ENCODE results near the gene KLHDC4.
A peak's percentile ranks its signal among the peaks of the same experiment; 100 is the strongest.

KLHDC4 gene

GRCh38 chr16:87698676-87699199 lies 67.0 kb downstream of the KLHDC4 start:
- no peak for DNase-seq (ENCODE audit: low spot score)

- DNase-seq (ENCODE audit: low spot score): no peak
Measured at GRCh38 chr16:87698241-87698640, 67.5 kb downstream of the KLHDC4 start.

GRCh38 chr16:87697792-87698191 lies 68.0 kb downstream of the KLHDC4 start:
- DNase-seq (ENCODE audit: low spot score): no peak

- no peak for DNase-seq (ENCODE audit: low spot score)
Measured at GRCh38 chr16:87697256-87697655, 68.5 kb downstream of the KLHDC4 start.

- no peak for DNase-seq (ENCODE audit: low spot score)
Measured at GRCh38 chr16:87696726-87697125, 69.1 kb downstream of the KLHDC4 start.

GRCh38 chr16:87695534-87695933 lies 70.3 kb downstream of the KLHDC4 start:
- DNase-seq (ENCODE audit: low spot score): no peak

- DNase-seq (ENCODE audit: low spot score): no peak
Measured at GRCh38 chr16:87694441-87695125, 71.2 kb downstream of the KLHDC4 start.

GRCh38 chr16:87693827-87694226 lies 72.0 kb downstream of the KLHDC4 start:
- DNase-seq (ENCODE audit: low spot score): no peak

- no peak for DNase-seq (ENCODE audit: low spot score)
Measured at GRCh38 chr16:87692756-87693155, 73.0 kb downstream of the KLHDC4 start.

- no peak for DNase-seq (ENCODE audit: low spot score)
Measured at GRCh38 chr16:87692176-87692575, 73.6 kb downstream of the KLHDC4 start.

- no peak for DNase-seq (ENCODE audit: low spot score)
Measured at GRCh38 chr16:87691686-87692079, 74.1 kb downstream of the KLHDC4 start.

- DNase-seq (ENCODE audit: low spot score): no peak
Measured at GRCh38 chr16:87690911-87691685, 74.7 kb downstream of the KLHDC4 start.

- DNase-seq (ENCODE audit: low spot score): no peak
Measured at GRCh38 chr16:87689956-87690465, 75.8 kb downstream of the KLHDC4 start.

GRCh38 chr16:87688876-87689815 lies 76.6 kb downstream of the KLHDC4 start:
- no peak for DNase-seq (ENCODE audit: low spot score)

- no peak for DNase-seq (ENCODE audit: low spot score)
Measured at GRCh38 chr16:87687998-87688529, 77.7 kb downstream of the KLHDC4 start.

GRCh38 chr16:87687126-87687910 lies 78.5 kb downstream of the KLHDC4 start:
- DNase-seq (ENCODE audit: low spot score): peak; percentile 48

- no peak for DNase-seq (ENCODE audit: low spot score)
Measured at GRCh38 chr16:87686697-87687096, 79.1 kb downstream of the KLHDC4 start.

GRCh38 chr16:87685766-87686165 lies 80.0 kb downstream of the KLHDC4 start:
- DNase-seq (ENCODE audit: low spot score): no peak

GRCh38 chr16:87685405-87685755 lies 80.4 kb downstream of the KLHDC4 start:
- DNase-seq (ENCODE audit: low spot score): no peak

GRCh38 chr16:87684711-87685404 lies 80.9 kb downstream of the KLHDC4 start:
- no peak for DNase-seq (ENCODE audit: low spot score)

Data from Ammon's horn (tissue), 1 donor.